Stomach (tissue), 4 donors: Measurements from ENCODE around the gene TRPC6.

Experiments
- EP300 ChIP-seq: sonication (generic); formaldehyde crosslinking; IDR thresholded peaks from one replicate; pipeline ENCODE4 v1.6.1; 2017; ENCODE audit warnings: antibody characterized with exemption
- POLR2A ChIP-seq, 4 donors: fragments of 450-650 bp; IDR thresholded peaks; one replicate each; pipeline ENCODE4 v1.6.1; 2016; ENCODE audit warnings: antibody characterized with exemption in 4 of 4, control low read depth in 2 of 4, mild to moderate bottlenecking in 1 of 4, moderate library complexity in 1 of 4
- TF ChIP-seq, protein P1 (sequence below), 7 experiments: fragments of 450-650 bp in 4 of 7; fragments of 200-600 bp in 3 of 7; sonication (generic) in 3 of 7; IDR thresholded peaks; one replicate each; pipeline ENCODE4 v1.5.1; 2016 to 2019; ENCODE audit warnings: antibody characterized with exemption in 7 of 7, control low read depth in 2 of 7, mild to moderate bottlenecking in 1 of 7

DNA sequence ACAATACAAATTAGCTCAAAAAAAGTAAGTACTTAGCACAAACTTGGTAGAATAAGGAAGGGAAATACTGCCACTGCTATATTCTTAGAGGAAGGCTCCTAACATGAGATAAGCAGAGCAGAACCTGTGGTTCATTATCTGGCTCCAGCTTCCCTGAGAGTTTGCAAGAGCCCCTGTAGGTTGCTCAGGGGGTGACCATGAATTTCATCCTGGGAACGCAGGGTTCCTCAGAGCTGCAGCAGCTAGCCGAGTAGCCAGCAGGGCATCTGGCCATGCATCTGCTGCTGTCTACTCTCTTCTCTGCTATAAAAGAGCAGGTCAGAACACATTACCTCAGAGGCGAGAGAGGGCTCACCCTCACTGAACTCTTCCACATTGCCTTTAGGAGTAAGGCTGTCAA, 67.3 kb downstream of the TRPC6 start:
- TF ChIP-seq POLR2A (IDR thresholded peaks at IDR 0.05): no peak
- TF ChIP-seq, protein P1, sequence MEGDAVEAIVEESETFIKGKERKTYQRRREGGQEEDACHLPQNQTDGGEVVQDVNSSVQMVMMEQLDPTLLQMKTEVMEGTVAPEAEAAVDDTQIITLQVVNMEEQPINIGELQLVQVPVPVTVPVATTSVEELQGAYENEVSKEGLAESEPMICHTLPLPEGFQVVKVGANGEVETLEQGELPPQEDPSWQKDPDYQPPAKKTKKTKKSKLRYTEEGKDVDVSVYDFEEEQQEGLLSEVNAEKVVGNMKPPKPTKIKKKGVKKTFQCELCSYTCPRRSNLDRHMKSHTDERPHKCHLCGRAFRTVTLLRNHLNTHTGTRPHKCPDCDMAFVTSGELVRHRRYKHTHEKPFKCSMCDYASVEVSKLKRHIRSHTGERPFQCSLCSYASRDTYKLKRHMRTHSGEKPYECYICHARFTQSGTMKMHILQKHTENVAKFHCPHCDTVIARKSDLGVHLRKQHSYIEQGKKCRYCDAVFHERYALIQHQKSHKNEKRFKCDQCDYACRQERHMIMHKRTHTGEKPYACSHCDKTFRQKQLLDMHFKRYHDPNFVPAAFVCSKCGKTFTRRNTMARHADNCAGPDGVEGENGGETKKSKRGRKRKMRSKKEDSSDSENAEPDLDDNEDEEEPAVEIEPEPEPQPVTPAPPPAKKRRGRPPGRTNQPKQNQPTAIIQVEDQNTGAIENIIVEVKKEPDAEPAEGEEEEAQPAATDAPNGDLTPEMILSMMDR (IDR thresholded peaks at IDR 0.05): no peak
- TF ChIP-seq EP300: no peak
